GM12864 (cell line): ENCODE results near the gene WWOX.

Experiments used
- DNase-seq: peaks from one replicate; pipeline ENCODE4 v3.0.0-alpha.2; 2011; ENCODE audit warnings: low read depth
- H3K4me3 ChIP-seq: 2 replicates; pipeline ENCODE4 v1.5.1; 2011; ENCODE audit warnings: mild to moderate bottlenecking, low read depth, low read length, control low read depth
- CTCF ChIP-seq: IDR thresholded peaks from 2 replicates; pipeline ENCODE4 v1.5.1; 2011; ENCODE audit warnings: low read depth, mild to moderate bottlenecking, moderate library complexity, low read length, control low read depth, inconsistent platforms; ENCODE audit errors: missing control alignments

WWOX gene

GRCh38 chr16:78254841-78255240 lies 155.4 kb downstream of the WWOX start:
- TF ChIP-seq CTCF = no peak
- no peak for DNase-seq
- H3K4me3 ChIP-seq = no peak overlapping the region

GRCh38 chr16:78256686-78257375 lies 157.4 kb downstream of the WWOX start:
- no peak for DNase-seq

GRCh38 chr16:78257376-78257728 lies 157.9 kb downstream of the WWOX start:
- no peak overlapping the region for H3K4me3 ChIP-seq
- no peak for DNase-seq
- TF ChIP-seq CTCF = no peak

More at GRCh38 chr16:78256686-78257375, 157.4 kb downstream of the WWOX start:
- no peak for TF ChIP-seq CTCF
- no peak overlapping the region for H3K4me3 ChIP-seq

- no peak for TF ChIP-seq CTCF
- no peak for DNase-seq
- H3K4me3 ChIP-seq = no peak overlapping the region
These were observed 159.1 kb downstream of the WWOX start for GRCh38 chr16:78258375-78259065.

- DNase-seq = no peak
- H3K4me3 ChIP-seq = no peak overlapping the region
- TF ChIP-seq CTCF = no peak
These were observed 160.4 kb downstream of the WWOX start for GRCh38 chr16:78259873-78260272.

GRCh38 chr16:78264642-78265041 lies 165.2 kb downstream of the WWOX start:
- no peak for DNase-seq
- no peak for TF ChIP-seq CTCF

GRCh38 chr16:78269256-78269655 lies 169.8 kb downstream of the WWOX start:
- no peak for TF ChIP-seq CTCF
- no peak overlapping the region for H3K4me3 ChIP-seq
- no peak for DNase-seq

More at GRCh38 chr16:78264642-78265041, 165.2 kb downstream of the WWOX start:
- H3K4me3 ChIP-seq = no peak overlapping the region
